Cerebellar nuclear complex (tissue), 1 donor: Measurements from ENCODE around the gene TNNT3.
"Not testable (repeated sequence)": the region's sequence is repeated elsewhere in the genome, so short reads cannot be mapped to it uniquely, and the experiment has no call there.

Source experiments
- DNase-seq, 2 experiments: peaks; one replicate each; lab custom pipeline; 2025; lab: John Stamatoyannopoulos, UW

The TNNT3 gene

DNA sequence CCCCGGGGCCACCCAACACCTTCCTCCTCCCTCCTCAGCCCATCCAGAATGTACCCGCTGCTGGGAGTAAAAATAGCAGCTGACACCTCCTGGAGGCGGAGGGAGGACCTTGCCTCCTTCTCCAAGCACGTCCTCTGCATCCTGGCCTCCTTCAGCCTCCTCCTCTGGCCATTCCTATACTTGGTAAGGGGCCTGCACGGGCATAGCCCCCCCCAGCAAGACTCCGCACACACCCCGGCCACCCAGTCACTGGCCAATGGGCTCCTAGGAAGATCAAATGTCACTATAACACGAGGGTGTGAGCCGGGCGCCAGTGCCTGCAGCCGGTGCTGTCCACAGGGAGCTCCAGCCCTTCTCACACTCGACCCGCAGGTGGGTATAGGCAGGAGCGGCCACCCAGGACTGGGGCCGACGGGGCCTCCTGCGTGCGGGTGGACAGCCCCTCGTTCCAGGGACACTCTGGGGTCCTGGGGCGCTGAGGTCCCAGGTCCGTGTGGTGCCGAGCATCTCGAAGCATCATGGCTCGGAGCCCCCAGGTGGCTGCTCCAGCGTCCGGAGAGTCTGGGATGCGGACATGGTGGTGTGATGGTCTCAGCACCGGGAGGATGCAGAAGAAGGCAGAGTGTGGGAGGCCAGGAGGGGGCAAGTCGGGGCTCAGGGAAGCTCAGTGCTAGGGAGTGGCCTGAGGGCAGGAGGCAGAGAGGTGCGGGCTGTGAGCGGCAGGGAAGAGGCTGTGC is at the start of gene TNNT3:
TSS of gene TNNT3 (plus strand) at position 313 of the 737 bp plus-strand sequence. CDS start 3,172 bp downstream, outside the sequence.
- DNase-seq: no peak

- no peak for DNase-seq
These were observed 49.2 kb upstream of the TNNT3 start for GRCh38 chr11:1870326-1870696.

DNA sequence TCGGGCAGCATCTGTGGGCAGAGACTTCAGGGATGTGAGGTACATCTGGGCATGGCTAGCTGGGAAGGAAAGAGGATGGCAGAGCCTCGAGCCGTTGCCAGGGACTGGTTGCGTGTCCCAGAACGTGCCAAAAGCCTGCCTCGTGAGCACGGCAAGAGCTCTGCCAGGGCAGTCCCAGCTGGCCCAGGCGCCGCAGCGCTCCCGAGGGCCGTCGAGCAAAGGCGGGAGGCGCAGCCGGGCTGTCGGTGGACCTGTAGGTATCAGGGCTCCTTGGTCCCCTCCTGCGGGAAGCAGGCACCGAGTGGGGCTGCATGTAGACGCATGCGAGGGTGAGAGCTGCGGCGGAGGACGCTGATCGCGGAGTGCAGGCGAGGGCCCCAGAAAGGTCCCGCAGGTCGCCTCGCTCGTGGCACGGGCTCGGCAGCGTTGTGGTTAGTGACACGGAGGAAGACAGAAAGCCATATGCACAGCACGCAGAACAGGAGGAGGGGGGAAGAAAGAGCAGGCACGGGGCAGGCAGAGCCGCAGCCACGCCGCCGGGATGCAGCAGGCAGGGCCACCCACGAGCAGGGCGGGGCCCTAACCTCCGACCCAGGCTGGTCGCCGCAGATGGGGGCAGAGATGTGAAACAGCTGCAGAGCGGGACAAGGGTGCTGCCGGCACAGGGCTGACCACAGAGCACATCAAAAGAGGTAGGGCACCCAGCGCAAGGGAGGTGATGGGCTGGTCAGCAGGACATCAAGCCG is 48.6 kb upstream of the TNNT3 start:
- no peak for DNase-seq

DNA sequence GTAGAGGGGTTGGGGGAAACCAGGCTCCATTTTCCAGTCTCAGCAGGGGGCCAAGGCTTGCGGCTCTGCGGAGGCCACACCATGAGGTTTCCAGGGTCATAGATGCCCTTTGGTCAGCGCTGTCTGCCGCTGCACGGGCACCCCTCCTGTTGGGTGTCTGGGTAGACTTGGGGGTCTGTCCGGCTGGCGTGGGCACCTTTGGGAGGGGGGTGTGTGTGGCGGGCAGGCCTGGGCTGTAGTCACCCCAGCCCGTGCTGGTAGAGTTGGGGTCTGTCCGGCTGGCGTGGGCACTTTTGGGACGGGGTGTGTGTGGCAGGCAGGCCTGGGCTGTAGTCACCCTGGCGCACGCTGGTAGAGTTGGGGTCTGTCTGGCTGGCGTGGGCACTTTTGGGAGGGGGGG is 48.0 kb upstream of the TNNT3 start:
- no peak for DNase-seq

DNA sequence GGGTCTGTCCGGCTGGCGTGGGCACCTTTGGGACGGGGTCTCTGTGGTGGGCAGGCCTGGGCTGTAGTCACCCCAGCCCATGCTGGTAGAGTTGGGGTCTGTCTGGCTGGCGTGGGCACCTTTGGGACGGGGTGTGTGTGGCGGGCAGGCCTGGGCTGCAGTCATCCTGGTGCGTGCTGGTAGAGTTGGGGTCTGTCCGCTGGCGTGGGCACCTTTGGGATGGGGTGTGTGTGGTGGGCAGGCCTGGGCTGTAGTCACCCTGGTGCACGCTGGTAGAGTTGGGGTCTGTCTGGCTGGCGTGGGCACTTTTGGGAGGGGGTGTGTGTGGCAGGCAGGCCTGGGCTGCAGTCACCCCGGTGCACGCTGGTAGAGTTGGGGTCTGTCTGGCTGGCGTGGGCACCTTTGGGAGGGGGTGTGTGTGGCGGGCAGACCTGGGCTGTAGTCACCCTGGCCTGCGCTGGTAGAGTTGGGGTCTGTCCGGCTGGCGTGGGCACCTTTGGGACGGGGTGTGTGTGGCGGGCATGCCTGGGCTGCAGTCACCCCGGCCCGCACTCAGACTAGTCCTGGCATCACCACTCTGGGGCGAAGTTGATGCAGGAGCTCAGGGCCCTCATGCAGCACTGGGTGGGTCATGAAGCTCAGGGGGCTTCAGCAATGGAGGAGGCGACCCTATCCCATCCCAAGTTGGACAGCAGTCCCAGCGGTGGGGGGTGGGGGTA is 47.1 kb upstream of the TNNT3 start:
- DNase-seq: no peak

- no peak for DNase-seq
These were observed 46.3 kb upstream of the TNNT3 start for GRCh38 chr11:1873048-1873812.

DNA sequence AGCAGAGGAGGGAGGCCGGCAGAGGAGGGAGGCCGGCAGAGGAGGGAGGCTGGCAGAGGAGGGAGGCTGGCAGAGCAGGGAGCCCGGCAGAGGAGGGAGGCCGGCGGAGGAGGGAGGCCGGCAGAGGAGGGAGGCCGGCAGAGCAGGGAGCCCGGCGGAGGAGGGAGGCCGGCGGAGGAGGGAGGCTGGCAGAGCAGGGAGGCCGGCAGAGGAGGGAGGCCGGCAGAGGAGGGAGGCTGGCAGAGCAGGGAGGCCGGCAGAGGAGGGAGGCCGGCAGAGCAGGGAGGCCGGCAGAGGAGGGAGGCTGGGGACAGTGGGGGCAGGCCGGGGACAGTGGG is 45.7 kb upstream of the TNNT3 start:
- not testable (repeated sequence) for DNase-seq

GRCh38 chr11:1874441-1875092 is 44.9 kb upstream of the TNNT3 start:
- not testable (repeated sequence) for DNase-seq

DNA sequence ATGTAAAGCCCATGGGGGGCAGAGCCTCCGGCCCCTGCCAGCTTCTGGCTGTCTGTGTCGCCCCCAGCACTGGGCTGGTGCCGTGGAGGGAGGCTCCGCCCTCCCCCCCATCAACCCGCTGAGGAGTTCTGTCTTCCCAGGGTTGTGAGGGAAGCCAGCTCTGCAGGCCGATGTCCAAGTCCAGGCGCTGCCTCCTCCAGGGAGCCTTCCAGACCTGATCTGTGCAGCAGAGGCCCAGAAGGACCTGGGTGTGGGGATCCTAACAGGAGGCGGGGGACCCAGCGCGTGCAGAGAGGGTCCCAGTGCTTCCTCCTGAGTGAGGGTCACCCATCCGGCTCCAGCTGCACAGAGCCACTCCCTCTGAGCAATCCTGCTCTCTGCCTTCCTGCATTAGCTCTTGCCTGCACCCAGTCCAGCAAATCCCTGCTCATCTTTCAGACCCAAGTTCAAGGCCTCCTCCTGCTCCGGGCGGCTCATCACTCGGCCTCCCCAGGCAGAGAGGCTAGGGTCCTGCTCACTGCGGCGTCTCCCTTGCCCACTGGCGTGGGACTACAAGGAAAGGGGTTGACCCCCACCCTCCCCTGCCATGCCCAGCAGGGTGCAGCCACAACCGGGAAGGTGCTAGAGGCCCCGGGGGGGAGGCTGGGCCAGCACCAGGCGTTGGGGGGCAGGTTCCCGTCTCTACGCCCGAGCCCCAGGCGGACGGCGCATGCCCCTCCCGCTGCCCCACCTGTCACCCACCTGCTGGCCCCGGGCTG is 44.2 kb upstream of the TNNT3 start:
- no peak for DNase-seq

- not testable (repeated sequence) for DNase-seq
These were observed 43.6 kb upstream of the TNNT3 start for GRCh38 chr11:1875851-1876301.

DNA sequence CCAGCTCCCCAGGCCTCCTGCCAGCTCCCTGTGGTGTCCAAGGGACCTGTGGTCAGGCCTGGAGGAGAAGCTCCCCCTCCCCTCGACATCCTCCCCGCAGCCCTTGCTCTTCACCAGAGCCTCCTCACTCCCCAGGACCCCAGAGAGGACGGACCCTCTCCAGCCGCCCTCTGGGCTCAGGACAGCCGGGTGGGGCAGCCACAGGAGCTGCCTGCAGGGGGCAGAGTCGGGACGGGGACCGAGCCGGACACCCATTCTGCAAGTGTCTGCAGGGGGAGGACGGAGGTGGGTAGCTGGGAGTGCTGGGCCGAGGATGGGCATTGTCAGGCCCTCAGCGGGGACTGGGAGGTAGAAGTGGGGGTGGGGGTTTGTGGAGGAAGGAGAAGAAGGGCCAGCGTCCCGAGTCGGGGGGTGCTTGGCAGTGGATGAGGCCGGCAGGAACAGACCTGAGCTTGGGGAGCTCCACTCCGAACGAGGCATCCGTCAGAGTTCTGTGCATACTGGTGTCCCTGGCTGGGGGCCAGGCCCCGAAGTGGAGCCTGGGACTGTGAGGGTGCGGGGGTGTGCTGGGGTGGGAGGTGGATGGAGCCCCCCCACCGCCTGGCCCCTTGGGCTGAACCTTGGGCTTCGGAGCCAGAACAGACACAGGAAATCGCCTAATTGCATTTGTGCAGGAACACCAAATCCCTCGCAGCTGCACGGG is 43.0 kb upstream of the TNNT3 start:
- no peak for DNase-seq

- DNase-seq: no peak
These were observed 42.0 kb upstream of the TNNT3 start for GRCh38 chr11:1877211-1878136.

- no peak for DNase-seq
These were observed 41.1 kb upstream of the TNNT3 start for GRCh38 chr11:1878137-1879031.

- no peak for DNase-seq
These were observed 40.1 kb upstream of the TNNT3 start for GRCh38 chr11:1879342-1879940.

DNA sequence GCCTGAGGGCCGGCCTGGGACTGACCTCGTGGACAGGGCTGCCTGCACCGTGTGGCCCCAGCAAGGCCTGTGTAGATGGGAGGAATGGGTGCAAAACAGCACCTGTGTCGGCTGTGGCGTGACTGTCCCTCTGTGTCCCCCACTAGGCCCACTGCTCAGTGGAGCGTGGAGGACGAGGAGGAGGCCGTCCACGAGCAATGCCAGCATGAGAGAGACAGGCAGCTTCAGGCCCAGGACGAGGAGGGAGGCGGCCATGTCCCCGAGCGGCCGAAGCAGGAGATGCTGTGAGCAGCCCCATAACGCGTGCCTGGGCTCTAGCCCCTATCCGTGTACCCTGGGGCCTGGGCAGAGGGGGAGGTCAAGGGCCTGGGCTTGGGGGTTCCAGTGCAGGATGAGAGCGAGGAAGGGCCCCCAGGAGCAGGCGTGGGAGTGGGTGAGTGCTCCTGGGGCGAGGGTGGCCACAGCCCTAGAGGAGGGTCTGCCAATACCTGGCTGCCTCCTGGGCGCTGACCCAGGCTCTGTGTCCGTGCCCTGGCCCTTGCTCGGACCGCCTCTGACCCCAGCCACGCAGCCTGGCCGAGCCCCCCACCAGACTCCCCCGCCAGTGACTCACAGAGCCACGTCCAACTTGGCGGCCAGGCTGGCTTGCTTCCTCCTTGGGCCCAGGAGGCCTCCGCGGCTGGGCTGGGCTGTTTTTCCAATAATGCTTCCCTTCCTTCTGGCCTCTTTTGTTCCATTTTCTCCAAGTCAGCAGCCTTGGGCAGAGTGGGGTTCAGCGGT is 39.4 kb upstream of the TNNT3 start:
- DNase-seq: no peak

DNA sequence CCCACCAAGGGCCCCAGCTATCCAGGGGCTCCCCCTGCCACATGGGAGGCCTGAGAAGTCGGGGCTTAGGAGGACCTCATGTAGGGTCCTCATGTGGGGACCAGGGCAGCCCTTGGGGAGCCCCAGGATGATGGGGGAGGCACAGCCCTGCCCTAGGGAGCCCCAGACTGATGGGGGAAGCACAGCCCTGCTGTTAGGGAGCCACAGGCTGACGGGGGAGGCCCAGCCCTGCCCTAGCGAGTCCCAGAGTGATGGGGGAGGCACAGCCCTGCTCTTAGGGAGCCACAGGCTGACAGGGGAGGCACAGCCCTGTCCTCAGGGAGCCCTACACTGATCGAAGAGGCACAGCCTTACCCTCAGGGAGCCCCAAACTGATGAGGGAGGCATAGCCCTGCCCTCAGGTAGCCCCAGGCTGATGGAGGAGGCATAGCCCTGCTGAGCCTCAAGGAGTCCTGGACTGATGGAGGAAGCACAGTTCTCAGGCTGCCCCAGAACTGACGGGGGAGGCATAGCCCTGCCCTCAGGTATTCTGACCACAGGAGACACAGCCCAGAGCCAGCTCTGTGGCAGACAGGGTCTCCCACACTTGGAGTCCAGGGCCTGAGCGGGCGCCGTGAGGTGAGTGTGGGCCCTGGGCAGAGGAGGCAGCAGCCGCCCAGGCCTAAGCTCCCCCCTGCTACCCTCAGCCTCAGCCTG is 38.6 kb upstream of the TNNT3 start:
- DNase-seq: no peak
